Femur (tissue), 1 donor: Measurements from ENCODE around the gene MRAP.
"Not testable (repeated sequence)": the region's sequence is repeated elsewhere in the genome, so short reads cannot be mapped to it uniquely, and the experiment has no call there.

Source experiments
- DNase-seq: peaks from one replicate; pipeline ENCODE4 v3.0.0-alpha.2; 2017

Gene MRAP

DNA sequence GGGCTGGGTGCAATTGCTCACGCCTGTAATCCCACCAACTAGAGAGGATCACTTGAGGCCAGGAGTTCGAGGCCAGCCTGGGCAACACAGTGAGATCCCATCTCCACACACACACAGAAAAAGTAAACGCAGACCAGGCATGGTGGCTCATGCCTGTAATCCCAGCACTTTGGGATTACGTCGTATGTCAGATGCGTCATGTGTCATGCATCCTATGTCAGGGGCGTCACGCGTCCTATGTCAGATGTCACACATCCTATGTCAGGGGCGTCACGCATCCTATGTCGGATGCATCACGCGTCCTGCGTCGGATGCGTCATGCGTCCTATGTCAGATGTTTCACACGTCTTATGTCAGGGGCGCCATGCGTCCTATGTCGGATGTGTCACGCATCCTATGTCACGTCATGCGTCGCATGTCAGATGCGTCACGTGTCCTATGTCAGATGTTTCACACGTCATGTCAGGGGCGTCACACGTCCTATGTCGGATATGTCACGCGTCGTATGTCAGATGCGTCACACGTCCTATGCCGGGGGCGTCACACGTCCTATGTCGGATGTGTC, 1.5 kb downstream of the MRAP start:
- DNase-seq = no peak

DNA sequence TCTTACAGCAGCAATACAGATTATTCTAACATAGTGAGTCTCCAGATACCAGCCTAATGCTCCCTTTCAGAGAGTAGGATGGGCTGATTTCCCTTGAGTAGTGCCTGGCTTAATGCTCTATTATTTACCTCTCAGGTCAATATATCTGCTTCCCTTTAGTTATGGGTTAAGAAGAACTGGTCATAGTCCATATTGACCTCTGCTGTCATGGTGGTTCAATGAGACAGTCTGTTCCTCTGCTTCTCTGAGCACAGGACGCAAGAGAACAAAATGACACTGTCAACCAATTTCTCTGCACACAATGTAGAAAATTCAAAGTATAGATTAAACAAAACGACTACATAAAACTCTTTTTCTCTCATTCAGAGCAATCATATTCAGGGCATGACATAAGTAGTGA, 2.9 kb downstream of the MRAP start:
- DNase-seq = no peak

DNA sequence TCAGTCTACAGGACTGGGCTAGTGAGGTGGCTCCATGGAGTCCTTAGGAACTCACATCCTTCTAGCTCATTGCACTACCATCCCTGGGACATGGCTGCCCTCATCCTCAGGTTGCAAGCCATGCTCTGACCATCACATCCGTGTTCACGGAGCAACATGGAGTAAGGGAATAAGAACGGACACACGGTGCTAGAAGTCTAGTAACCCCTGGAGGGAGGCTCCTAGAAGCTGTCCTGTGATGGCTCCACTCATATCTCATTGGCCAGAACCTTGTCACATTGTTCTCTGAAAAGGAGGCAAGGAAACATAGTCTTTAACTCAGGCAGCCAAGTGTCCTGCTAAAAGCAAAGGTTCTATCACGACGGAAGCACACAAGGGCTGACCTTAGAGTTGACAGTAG, 3.9 kb downstream of the MRAP start:
- DNase-seq = no peak

DNA sequence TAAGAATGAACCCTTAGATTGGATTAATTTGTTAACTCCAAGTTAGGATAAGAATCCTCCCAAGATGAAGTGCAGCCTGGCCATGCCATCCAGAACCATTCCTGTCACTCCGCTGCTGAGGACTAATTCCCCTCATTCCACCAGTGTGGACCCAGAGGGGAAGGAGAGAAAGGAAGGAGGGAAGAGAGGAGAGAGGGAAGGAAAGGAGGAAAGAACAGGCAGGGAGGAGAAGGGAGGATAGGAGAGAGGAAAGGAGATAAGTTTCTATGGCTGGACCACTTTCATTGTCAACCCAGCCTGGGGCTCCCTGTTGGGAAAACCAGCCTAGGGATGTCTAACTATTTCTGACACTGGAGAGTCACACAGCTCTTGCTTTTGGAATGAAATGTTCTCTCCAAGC, 4.7 kb downstream of the MRAP start:
- no peak for DNase-seq

DNA sequence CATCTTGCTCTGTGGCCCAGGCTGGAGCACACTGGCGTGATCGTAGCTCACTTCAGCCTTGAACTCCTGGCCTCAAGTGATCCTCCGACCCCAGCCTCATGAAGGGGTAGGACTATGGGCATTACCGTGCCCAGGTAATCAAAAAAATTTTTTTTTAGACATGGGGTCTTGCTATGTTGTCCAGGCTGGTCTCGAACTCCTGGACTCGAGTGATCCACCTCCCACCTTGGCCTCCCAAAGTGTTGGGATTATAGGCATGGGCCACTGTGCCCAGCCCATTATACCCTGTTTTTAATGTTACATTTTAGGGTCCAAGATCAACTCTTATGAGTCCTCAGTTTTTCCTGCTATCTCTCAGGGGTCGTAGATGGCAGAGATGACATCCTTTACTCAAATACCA, 6.3 kb downstream of the MRAP start:
- no peak for DNase-seq

DNA sequence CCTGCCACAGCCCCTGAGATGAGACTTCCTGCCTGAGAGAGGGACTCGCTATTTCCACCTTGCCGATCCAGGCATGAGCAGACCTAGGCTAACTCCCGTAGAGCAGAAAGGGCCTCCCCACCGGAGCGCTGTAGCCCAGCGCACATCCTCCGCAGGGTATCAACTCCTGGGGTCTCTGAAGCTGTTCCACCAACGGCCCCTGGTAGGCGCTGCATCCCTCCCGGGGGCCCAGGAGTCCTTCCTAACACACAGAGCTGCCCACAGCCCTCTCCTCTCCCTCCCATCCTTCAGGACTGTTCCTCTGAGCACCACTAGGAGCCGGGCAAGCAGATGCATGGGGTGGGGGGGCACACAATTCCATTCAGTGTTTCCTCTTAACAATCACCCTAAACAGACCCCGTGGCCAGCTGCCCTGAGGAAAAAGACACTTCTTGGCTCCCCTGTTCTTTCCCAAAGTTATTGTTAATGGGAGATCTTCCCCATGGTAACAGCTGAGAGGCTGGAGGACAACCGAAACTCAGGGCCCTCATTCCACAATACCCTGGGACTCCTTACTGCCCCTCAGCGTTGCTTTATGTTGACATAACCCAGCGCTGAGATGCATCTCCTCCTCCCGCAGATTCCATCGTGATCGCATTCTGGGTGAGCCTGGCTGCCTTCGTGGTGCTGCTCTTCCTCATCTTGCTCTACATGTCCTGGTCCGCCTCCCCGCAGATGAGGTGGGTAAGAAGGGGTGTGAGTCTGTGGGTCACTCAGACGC, 7.5 kb downstream of the MRAP start:
- peak; percentile 44 for DNase-seq

DNA sequence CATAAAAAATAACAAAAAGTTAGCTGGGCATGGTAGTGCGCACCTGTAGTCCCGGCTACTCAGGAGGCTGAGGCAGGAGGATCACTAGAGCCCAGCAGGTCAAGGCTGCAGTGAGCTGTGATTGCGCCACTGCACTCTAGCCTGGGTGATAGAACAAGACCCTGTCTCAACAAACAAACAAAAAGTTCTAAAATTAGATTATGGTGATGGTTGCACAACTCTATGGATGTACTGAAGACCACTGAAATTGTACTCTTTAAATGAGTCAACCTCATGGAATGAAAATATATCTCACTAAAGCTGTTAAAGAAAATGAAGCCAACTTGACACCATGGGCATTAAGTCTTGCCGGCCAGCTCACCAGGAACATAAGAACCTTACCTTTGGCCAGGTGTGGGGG, 9.1 kb downstream of the MRAP start:
- no peak for DNase-seq

DNA sequence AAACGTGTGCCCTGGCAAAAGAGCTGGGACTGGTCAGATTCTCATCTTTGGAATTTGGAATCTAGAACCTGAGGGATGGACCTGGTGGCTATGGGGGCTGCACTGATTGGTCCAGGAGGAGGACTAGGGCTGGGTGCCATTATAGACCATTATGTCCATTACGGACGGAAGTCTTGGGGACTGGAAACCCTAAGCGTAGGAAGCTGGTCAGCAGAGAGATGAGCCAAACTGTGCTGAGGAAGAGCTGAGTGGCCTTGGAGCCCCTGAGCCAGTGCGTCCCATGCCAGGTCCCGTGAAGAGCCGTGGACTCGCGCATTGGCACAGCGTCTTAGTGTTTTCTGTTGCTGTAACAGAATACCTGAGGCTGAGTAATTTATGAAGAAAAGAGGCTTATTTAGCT, 10.0 kb downstream of the MRAP start:
- no peak for DNase-seq

DNA sequence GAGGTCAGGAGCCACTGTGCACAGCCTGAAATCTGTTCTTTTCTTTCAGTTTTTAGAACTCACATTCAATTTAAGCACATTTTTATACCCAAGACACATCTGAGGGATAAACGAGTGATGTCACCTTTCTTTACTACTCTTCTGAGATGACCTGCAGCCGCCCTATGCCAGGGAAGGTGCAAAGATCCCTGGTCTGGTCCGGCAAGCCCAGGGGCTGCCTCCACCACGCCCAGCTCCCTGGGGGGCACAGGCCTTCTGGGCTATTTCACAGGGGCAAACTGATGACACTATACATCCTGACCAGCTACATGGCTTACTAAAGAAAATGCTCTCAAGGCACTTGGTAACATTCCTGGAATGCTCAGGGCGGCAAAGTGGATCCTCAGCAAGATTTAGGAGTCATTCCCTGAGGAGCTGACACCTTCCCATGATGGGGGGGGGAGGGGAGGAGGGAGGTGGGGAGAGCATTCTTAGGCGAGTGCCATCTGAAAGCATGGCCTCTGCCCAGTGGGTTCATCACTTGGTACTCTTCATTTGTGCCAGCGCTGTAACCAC, 11.3 kb downstream of the MRAP start:
- no peak for DNase-seq

DNA sequence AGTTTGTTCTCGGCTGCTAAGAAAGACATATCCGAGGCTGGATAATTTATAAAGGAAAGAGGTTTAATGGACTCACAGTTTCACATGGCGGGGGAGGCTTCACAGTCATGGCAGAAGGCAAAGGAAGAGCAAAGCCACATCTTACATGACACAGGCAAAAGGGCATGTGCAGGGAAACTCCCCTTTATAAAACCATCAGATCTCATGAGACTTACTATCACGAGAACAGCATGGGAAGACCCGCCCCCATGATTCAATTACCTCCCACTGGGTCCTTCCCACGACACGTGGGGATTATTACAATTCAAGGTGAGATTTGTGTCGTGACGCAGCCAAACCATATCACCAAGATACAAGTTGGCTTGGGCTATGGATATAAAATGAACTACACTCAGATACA, 12.3 kb downstream of the MRAP start:
- not testable (repeated sequence) for DNase-seq

DNA sequence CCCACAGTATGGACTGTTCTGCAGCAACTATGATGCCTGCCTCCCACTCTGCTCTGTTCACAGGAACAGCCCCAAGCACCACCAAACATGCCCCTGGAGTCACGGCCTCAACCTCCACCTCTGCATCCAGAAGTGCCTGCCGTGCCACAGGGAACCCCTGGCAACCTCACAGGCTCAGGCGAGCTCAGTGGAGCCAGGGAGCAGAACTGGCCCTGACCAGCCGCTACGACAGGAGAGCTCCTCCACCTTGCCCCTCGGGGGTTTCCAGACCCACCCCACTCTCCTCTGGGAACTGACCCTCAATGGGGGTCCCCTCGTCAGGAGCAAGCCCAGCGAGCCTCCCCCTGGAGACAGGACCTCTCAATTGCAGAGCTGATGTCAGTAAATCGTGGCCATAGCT, 13.0 kb downstream of the MRAP start:
- no peak for DNase-seq

DNA sequence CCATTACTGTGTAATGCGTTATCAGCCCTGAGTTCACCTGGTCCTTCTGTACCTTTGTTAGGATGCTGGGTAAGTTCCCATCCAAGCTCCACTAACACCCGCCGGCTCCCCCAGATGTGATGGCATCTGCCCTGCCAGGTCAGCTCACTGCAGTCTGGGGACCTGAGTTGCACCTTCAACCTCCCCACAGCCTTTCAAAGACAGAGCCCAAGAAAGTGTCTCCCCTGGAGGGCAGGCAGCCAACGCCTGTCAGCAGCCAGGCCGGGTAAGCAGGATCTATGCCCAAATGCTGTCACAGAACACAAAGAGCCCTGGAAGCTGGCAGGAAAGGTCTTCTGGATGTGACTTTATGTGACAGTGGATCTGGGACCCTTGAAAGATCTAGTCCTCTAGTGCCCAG, 13.7 kb downstream of the MRAP start:
- DNase-seq = no peak

DNA sequence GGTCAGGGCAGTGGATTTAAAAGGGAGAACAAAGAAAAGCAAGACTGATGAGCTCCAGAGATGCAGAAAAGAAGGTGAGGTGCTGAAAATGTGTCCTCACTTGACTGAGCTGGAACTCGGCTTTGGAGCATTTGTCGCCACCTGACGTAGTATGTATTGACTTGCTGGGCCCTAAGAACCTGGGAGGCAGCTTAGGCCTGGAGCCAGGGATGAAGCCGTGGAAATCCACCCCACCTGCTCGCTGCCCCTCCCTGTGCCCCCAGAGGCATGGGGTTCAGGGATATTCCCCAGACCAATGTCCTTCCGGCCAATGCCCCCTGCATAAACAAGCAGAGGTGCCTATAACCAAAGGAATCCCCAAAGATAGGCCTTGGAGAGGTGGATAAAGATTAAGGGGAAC, 14.3 kb downstream of the MRAP start:
- DNase-seq = peak; percentile 8

DNA sequence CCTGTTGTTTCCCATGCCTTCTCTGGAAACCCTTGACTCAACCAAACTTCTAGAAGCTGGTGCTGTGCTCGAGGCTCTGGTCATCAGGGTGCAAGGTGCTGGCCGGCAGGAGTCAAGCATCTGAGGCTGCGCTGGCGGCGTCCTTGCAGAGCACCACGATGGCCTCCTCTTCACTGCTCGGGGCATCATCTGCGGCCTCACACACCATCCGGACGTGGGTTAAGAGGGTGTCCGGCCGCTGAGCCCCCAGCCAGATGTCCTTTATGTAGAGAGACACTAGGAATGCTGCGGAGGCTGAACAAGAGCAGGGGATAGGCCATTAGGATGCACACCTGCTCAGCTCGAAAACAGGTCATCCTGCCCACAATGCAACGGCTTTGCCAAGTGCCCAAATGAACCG, 16.2 kb downstream of the MRAP start:
- DNase-seq = peak; percentile 7

DNA sequence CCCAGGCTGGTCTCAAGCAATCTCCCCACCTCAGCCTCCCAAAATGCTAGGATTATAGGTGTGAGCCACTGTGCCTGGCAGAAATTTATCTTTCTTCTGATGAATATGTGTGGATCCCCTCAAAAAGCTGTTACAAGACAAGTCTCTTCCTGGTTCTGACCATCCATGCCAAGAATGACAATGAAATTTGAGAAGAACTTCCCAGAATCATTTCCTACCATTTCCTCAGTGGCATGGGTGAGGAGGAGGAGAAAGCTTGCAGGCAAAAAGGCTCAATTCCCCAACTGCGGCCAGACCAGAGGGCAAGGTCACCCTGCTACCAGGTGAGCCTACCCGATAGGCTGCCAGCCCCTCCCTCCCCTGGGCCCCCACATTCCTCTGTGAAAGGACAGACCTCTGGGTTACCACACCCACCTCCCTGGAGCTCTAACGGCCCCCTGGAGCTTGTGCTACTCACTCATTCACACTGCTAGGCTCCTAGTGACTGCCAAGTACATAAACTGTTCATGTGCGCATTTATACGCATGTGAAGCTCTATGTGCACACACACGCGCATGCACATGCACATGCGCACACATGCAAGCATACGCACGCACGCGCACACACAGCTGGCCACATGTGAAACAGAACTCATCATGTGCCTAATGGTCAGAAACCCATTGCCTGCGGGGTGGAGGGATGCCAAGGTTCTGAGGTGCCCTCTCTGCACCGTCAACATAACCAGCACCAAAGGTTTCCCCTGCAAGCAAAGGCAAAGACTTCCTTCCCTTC, 17.0 kb downstream of the MRAP start:
- no peak for DNase-seq

DNA sequence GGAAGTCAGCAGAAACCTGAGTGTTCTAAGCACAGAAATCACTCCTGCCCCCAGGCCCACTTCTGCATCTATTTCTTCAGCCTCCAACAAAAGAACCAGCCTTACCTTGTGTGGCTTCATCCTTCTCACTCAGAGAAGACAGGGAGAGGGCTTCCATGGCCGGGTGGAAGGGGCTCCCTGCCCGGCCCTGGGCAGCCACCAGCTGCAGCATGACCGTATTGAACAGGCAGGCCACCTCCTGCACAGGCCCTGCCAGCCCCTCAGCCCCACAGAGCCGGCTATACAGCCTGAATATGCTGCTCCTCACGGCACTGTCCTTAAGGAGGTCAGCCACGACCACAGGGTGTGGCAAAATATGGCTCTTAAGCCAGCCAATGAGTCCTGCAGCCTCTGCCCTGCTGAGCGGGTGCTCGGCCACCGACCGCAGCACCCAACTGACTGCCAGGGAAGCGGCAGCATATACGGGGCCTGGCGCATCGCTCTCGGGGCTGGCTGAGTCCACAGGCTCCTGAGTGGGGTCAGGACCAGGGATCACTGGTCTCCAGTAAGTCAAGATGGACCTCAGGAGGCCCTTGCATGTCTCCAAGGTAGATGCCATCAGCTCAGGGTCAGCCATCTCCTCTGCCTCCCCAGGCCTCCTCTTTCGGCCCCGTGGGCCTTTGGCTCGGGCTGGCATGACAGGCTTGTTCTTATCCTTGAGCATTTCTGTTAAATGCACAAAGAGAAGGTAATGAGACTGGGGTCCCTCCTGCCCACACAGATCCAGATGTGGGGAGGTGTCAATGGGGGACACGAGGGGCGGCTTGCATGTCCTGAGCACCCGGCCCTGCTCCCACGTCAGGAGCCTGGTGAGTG, 17.9 kb downstream of the MRAP start:
- peak; percentile 4 for DNase-seq

DNA sequence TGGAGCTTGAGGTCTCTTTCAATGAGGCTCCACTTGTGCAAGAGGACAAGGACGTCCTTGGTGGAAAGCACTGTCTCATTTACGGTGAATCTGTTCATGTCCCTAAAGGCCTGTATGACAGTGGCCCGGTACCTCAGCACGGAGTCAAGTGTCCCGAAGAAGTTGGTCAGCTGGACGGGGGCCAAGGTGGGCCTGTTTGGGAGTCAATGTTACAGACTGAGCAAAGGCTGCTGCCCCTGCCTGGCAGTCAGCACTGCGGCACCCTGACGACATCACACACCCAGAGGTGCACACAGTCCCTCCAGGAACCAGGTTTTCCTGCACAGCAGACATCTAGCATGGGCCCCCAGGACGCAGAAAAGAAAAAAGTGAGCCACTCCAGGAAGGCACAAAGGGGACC, 19.1 kb downstream of the MRAP start:
- DNase-seq = no peak

DNA sequence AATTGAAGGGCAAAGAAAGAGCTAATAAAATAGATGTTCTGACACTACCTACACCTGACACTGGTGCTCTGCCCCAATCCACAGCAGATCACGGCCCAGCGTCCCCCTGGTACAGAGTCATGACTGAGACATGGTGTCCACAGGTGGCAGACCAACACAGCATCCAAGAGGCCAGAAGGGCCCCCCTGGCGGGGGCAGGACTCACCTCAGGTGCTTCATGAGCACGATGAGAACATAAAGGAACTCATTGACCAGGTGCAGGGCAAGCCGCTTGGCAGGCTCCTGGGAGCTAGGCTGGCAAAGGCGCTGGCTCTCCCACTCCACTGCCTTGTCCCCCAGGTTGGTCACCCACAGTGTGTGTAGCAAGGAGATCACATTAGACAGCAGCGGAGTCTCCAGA, 20.4 kb downstream of the MRAP start:
- no peak for DNase-seq

DNA sequence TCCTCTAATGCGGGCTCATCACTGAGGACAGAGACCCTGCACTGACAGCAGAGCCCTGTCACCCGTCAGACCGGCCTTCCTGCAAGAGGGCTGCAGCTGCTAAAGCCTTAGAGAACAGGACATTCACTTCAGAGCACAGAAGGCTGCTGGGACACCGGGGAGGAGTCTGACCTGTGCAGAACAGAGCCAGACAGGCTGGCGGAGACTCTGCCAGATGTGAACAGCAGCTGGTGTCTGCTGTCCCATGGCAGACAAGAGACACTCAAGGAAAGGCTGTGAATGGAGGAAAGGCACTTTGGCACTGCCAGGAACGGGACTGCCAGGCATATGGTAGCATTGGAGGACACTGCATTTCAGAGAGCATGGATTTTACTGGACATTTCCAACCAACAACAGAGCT, 21.4 kb downstream of the MRAP start:
- DNase-seq = no peak

DNA sequence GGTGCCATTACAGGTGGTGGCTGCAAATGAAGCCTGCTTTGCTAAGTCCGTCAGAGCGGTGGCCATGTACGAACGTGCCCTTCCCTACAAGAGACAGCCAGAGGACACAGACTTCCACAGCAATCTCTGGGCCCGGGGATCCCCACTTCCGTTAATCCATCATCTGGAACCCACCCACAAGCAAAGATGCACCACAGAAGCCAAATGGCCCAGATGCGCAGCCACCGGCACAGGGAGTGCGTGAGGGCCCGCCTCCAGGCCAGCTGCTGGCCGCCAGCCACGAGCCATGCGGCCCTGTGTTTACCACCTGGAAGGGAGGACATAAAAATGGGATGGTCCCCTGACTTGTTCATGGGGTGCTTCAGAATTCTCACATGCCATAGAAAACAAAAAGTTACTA, 22.1 kb downstream of the MRAP start:
- DNase-seq = no peak

DNA sequence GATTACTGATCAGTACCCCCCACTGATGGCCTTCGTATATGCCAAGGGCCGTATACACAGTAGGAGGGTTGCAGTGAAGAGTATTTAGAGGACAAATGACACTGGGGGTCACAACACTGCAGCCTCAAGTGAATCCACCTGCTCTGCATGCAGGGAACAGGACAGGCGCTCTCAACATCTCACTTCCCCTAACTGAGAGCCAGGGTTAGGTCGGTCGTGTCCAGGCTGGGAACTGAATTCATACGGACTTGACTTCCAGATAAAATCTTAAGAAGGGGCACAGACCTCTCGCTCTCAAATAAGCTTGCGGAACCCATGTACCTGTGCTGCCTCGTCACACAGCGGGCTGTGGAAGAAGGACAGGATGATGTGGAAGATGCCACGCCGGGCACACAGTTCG, 22.8 kb downstream of the MRAP start:
- no peak for DNase-seq

DNA sequence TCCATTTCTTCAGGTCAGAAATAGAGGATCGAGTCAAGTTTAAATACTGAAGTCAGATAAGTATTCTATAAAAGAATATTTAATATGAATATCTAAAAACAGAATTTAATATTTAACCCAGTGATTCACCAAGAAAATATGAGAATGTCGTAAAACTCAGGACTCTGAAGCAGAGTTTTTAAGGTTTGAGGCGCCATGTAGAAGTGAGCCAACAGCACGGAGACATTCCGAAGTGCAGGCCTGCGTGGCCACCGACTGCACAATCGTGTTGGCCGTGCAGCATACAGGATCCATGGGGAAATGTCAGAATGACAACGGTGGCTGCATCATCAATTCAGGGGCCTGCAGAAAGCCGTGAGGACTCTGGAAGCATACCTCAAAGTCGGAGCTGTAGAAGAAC, 23.4 kb downstream of the MRAP start:
- no peak for DNase-seq

DNA sequence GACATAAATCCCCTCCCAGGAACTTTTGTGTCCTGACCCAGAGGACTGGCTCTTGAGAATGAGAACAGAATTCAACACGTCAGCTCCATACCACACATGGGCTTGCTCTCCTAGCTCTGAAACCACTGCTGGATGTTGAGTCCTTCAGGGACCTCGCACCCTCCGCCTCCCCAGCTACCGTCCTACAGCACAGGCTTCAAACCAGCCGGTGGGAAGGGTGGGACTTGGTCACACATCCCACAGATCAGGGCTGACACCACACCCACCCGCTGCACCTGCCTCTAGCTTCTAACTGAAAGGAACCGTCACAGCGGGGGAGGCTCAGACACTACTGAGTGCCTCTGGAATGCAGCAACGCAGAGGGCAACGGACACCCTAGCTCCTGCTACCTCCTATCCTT, 24.0 kb downstream of the MRAP start:
- no peak for DNase-seq
